ENCODE results near the gene PLA2G2E.
A peak's percentile ranks its signal among the peaks of the same experiment; 100 is the strongest.
"Not testable (repeated sequence)": the region's sequence is repeated elsewhere in the genome, so short reads cannot be mapped to it uniquely, and the experiment has no call there.

The PLA2G2E gene

GRCh38 chr1:19880841-19881240 lies 42.6 kb downstream of the PLA2G2E start:
- DNase-seq, result not testable (repeated sequence)

DNA sequence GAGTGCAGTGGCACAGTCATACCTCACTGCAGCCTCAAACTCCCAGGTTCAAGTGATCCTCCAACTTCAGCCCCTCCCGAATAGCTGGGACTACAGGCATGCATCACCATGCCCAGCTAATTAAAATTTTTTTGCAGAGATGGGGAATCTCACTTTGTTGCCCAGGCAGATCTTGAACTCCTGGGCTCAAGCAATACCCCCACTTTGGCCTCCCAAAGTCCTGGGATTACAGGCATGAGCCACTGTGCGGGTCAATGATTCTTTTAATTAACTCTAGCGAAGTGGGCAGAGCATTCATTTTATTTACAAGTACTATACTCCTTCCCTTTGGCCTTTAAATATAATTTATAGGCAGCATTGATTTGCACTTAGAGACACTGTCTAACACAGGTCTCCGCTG lies 43.8 kb downstream of the PLA2G2E start:
- no peak for DNase-seq

GRCh38 chr1:19879227-19879626 lies 44.2 kb downstream of the PLA2G2E start:
- DNase-seq, result no peak

DNA sequence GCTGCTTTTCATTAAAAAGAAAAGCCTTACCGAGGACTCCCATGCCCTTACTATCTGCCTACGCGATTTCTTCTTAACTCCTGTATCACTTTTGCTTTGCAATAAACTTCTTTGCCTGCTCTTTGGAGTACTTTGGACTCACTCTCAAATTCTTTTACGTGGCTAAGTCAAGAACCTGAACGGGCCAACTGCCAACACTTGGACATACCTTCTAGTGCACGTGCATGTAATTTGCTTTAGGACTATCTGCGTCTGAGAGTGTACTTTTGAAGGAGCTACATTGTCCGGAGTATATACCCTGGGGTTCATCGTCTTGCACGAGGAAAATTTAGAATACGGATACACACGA lies 44.8 kb downstream of the PLA2G2E start:
- DNase-seq, result no peak

GRCh38 chr1:19877821-19878636 lies 45.4 kb downstream of the PLA2G2E start:
- no peak for DNase-seq

GRCh38 chr1:19877181-19877750 lies 46.2 kb downstream of the PLA2G2E start:
- no peak for DNase-seq

DNA sequence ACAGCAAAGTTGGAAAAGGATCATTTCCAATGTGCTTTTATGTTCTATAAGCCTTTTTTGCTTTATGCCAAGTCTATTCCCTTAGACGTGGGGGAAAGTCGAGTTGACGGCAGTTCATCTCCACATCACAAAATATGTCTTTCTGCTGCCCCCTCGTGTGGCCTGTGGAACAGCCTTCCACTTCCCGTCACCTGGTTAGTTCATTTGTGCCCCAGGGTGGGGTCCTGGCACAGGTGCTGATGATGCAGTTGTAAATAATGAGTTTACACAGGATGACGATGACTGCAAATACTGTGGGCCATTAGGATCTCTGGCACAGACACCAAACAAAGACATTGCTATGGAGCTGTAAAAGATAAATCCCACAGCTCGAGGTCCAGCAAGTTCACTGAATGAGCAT lies 51.2 kb downstream of the PLA2G2E start:
- peak; percentile 68 for DNase-seq

All from NCI-H345 (cell line).